GM12878 (cell line): ENCODE results near the gene OGDHL. TPM values are rescaled to one million over a fixed set of nuclear protein-coding genes. Genes with fewer than 3 reads are reported as not detected.

Experiments used
- ATAC-seq: fragments of 200-7000 bp; cut with Tn5 transposase; 3 replicates; pipeline ENCODE4 v1.9.1; 2020; ENCODE audit warnings: mild to moderate bottlenecking, moderate library complexity
- BruUV-seq: library from RNA; stranded (reverse); fragments of 400-500 nt; replicated peaks from 2 replicates; lab custom pipeline; 2021; lab: Mats Ljungman, UMichigan
- CTCF ChIA-PET: fragments of 300-600 bp; sonication (Branson Sonifier 250); formaldehyde crosslinking; extraction: SDS; loops from one replicate; lab custom pipeline; 2021; ENCODE audit warnings: inconsistent platforms; lab: Yijun Ruan, JAX
- POLR2A ChIA-PET: fragments of 350-600 bp; formaldehyde crosslinking; extraction: SDS; loops from one replicate; lab custom pipeline; 2021; ENCODE audit warnings: inconsistent platforms; lab: Charles Lee
- RAD21 ChIA-PET: fragments of 300-600 bp; sonication (Branson Sonifier 250); formaldehyde crosslinking; loops from one replicate; lab custom pipeline; 2023; ENCODE audit warnings: antibody characterized with exemption; ENCODE audit not compliant: unreplicated experiment; lab: Charles Lee
- SMC1A ChIA-PET: fragments of 300-600 bp; sonication (Branson Sonifier 250); formaldehyde crosslinking; loops from one replicate; lab custom pipeline; 2023; ENCODE audit not compliant: unreplicated experiment, uncharacterized antibody; lab: Charles Lee
- DNase-seq: peaks from one replicate; pipeline ENCODE4 v3.0.0-alpha.2; 2011; ENCODE audit warnings: low read depth, low spot score
- FAIRE-seq: peaks from 3 replicates; lab custom pipeline; 2011; peaks lifted over from hg19 to GRCh38; lab: Jason Lieb, UNC
- H2AFZ ChIP-seq: 2 replicates; pipeline ENCODE4 v1.6.0; 2011; ENCODE audit warnings: low read depth, low read length, control low read depth; ENCODE audit not compliant: control insufficient read depth
- H3K27ac ChIP-seq: 2 replicates; pipeline ENCODE4 v1.5.1; 2011; ENCODE audit warnings: control low read depth; ENCODE audit not compliant: control insufficient read depth, insufficient read depth
- H3K27me3 ChIP-seq, 2 experiments: replicated peaks in 1 of 2; 2 replicates each; pipeline versions ENCODE4 v1.6.0 to v1.6.1; 2011; ENCODE audit warnings: low read length in 1 of 2; ENCODE audit not compliant: control insufficient read depth in 2 of 2, insufficient read depth in 2 of 2
- H3K36me3 ChIP-seq, 2 experiments: 2 replicates each; pipeline ENCODE4 v1.5.1; 2011; ENCODE audit warnings: low read length in 1 of 2; ENCODE audit not compliant: control insufficient read depth in 2 of 2, insufficient read depth in 2 of 2
- H3K4me1 ChIP-seq: 2 replicates; pipeline ENCODE4 v1.6.1; 2011; ENCODE audit warnings: mild to moderate bottlenecking, low read length, moderate library complexity, mixed read lengths; ENCODE audit not compliant: control insufficient read depth, insufficient read depth
- H3K4me2 ChIP-seq: 2 replicates; pipeline ENCODE4 v1.6.0; 2011; ENCODE audit warnings: control low read depth; ENCODE audit not compliant: control insufficient read depth, insufficient read depth
- H3K4me3 ChIP-seq: fragments of 200-600 bp; sonication (generic); 2 replicates; pipeline ENCODE4 v1.5.1; 2016
- H3K79me2 ChIP-seq: 2 replicates; pipeline ENCODE4 v1.6.0; 2011; ENCODE audit warnings: low read length; ENCODE audit not compliant: control insufficient read depth, insufficient read depth
- H3K9ac ChIP-seq: 2 replicates; pipeline ENCODE4 v1.8.0; 2011; ENCODE audit warnings: low read length, control low read depth, mixed read lengths; ENCODE audit not compliant: control insufficient read depth, insufficient read depth
- H3K9me3 ChIP-seq: replicated peaks from 3 replicates; pipeline ENCODE4 v1.5.1; 2011; ENCODE audit warnings: mild to moderate bottlenecking, low read length; ENCODE audit not compliant: control insufficient read depth, insufficient read depth
- H4K20me1 ChIP-seq: 2 replicates; pipeline ENCODE4 v1.6.0; 2011; ENCODE audit not compliant: control insufficient read depth, insufficient read depth
- HDAC2 ChIP-seq: fragments of 200-600 bp; sonication (generic); IDR thresholded peaks from 2 replicates; pipeline ENCODE4 v1.6.1; 2017
- IKZF2 ChIP-seq, 2 experiments: fragments of 450-650 bp; IDR thresholded peaks; 2 replicates each; pipeline ENCODE4 v1.6.1; 2017; ENCODE audit warnings: mild to moderate bottlenecking in 2 of 2, moderate library complexity in 2 of 2
- MEF2B ChIP-seq: fragments of 450-650 bp; IDR thresholded peaks from 2 replicates; pipeline ENCODE4 v1.6.1; 2018; ENCODE audit warnings: mild to moderate bottlenecking, moderate library complexity; ENCODE audit not compliant: partially characterized antibody, poor library complexity, severe bottlenecking
- SMC3 ChIP-seq: IDR thresholded peaks from 2 replicates; pipeline ENCODE4 v1.6.1; 2011; ENCODE audit warnings: low read length, improper control_type of control experiment, borderline replicate concordance
- TBL1XR1 ChIP-seq: IDR thresholded peaks from 2 replicates; pipeline ENCODE4 v1.6.1; 2012; ENCODE audit warnings: low read depth, low read length, improper control_type of control experiment
- YBX1 ChIP-seq: fragments of 450-650 bp; IDR thresholded peaks from 2 replicates; pipeline ENCODE4 v1.6.1; 2016; ENCODE audit warnings: antibody characterized with exemption
- YY1 ChIP-seq: IDR thresholded peaks from 2 replicates; pipeline ENCODE4 v1.6.1; 2011; ENCODE audit warnings: low read depth, mild to moderate bottlenecking, low read length
- ZNF384 ChIP-seq: IDR thresholded peaks from 2 replicates; pipeline ENCODE4 v1.6.1; 2012; ENCODE audit warnings: low read depth, mild to moderate bottlenecking, low read length, improper control_type of control experiment, borderline replicate concordance
- WGBS: methylation state at CpG from one replicate; pipeline ENCODE4 v1.1.6; 2016; ENCODE audit warnings: low lambda C conversion rate; ENCODE audit not compliant: insufficient replicate concordance, insufficient coverage; ENCODE audit errors: missing lambda C conversion rate; 5-methylcytosine and 5-hydroxymethylcytosine counted together
- in situ Hi-C: fragments of 300-500 bp; cut with MboI; formaldehyde crosslinking; loops from 9 replicates; pipeline ENCODE4 v1.14.3; 2018; ENCODE audit warnings: mixed read lengths
- intact Hi-C: fragments of 100-400 bp; cut with micrococcal nuclease; formaldehyde crosslinking; loops from one replicate; pipeline ENCODE4 v1.14.2; 2022; ENCODE audit not compliant: unreplicated experiment
- polyA plus RNA-seq, 11 experiments: library from polyadenylated mRNA; depleted of rRNA in 4 of 11; unstranded in 6 of 11; stranded (reverse) in 5 of 11; fragments of >200 nt; fragmentation: Nextera tagmentation in 4 of 11; fragmentation: Illumina TruSeq in 1 of 11; extraction: Ambion mirVana in 4 of 11; extraction: Trizol in 1 of 11; gene quantifications; 1 replicate in 1 of 11; 2 replicates in 10 of 11; pipeline versions ENCODE4 v1.2.1 to v1.2.3, GENCODE V29; 2011 to 2016; ENCODE audit warnings: inconsistent platforms in 2 of 11, missing spikeins in 2 of 11, low read depth in 1 of 11
- total RNA-seq, 4 experiments: library from RNA; depleted of rRNA in 3 of 4; stranded (reverse); fragments of >200 nt in 3 of 4; fragmentation: Illumina TruSeq in 1 of 4; extraction: Trizol in 1 of 4; gene quantifications; 2 replicates each; pipeline versions ENCODE4 v1.2.1 to v1.2.3, GENCODE V29; 2013 to 2021
- TF ChIP-seq, protein P1 (sequence below): IDR thresholded peaks from 2 replicates; pipeline ENCODE4 v1.6.1; 2012; ENCODE audit warnings: low read depth, low read length, improper control_type of control experiment
- TF ChIP-seq, protein P2 (sequence below): fragments of 450-650 bp; IDR thresholded peaks from 2 replicates; pipeline ENCODE4 v1.6.1; 2017; ENCODE audit warnings: antibody characterized with exemption, mild to moderate bottlenecking, moderate library complexity

Gene OGDHL
- total and polyA plus RNA-seq, 10 of the 15 experiments (the other 5 are each of a cell fraction or from before 2014, with no cell fraction given) = 0.02 to 13.3 (median 0.34) TPM

DNA sequence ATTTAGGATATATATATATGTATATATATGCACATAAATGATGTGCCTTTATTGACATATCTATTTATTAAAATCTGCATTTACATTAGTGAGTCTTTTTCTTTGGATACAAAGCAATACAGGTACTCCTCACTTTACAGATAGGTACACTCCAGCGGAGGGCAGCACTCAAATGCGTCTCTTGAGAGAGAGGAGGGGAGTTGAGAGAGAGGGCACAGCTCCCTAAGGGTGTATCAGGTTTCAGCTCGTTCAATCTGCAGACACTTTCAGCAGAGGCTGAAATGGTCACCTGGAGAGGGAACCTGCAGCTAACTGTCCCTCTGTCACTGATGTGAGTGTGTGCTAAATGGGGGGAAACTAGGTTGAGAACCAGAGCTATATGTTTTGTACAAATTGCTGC is 61.1 kb downstream of the OGDHL start:
- ChIA-PET POLR2A (no interaction called here), SMC1A (no interaction called here), RAD21 (no interaction called here), CTCF (no interaction called here)
- no peaks in the 10 kb centered on the region for H3K79me2 ChIP-seq
- peaks cover 0 to 2% of the 10 kb centered on the region in 2 experiments; a peak in 3 of 4 replicates for H3K27me3 ChIP-seq
- no peak overlapping the region for H2AFZ ChIP-seq
- DNase-seq (no peak), ATAC-seq (no peak), FAIRE-seq (no peak)
- intact Hi-C loops (no loop called here), in situ Hi-C loops (no loop called here)
- H3K4me1 ChIP-seq = no peaks in the 10 kb centered on the region
- H3K4me2 ChIP-seq = no peak overlapping the region
- TF ChIP-seq IKZF2 (IDR thresholded peaks at IDR 0.05) (no peak), YBX1 (no peak), SMC3 (no peak), ZNF384 (no peak), YY1 (no peak), HDAC2 (no peak)
- TF ChIP-seq, protein P1, sequence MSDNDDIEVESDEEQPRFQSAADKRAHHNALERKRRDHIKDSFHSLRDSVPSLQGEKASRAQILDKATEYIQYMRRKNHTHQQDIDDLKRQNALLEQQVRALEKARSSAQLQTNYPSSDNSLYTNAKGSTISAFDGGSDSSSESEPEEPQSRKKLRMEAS = no peak
- H3K9ac ChIP-seq = no peak overlapping the region
- no peaks in the 10 kb centered on the region for H3K36me3 ChIP-seq
- no peak overlapping the region for H3K4me3 ChIP-seq
- WGBS = 24% methylated on average over 3 of the region's 3 CpGs
- no peak overlapping the region for H3K27ac ChIP-seq
- no TSS peak for BruUV-seq
- no peaks in the 10 kb centered on the region for H4K20me1 ChIP-seq
- no peaks in the 10 kb centered on the region for H3K9me3 ChIP-seq

DNA sequence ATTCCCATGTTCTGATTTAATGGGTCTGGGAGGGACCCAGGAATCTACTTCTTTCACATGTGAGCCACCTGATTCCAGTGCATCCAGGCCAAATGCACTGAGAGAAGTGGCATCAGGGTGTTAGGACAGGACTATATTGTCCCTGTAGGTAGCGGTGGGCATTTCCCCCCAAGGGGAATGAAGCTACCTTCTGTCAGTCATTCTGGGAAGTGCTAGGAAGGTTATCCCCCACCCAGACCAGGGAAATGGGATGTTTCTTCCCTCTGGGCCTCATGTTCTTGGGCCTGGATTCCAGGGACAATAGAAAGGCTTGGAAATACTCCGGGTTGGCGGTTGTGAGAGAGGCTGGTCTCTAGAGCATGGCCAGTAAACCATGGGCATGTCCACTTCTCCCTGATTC is 61.9 kb downstream of the OGDHL start:
- no peak for DNase-seq
- RAD21 ChIA-PET = no interaction called here
- in situ Hi-C loops = no loop called here

More for the DNA sequence above, 61.9 kb downstream of the OGDHL start:
- no peaks in the 10 kb centered on the region for H3K79me2 ChIP-seq
- no peaks in the 10 kb centered on the region for H3K36me3 ChIP-seq
- ChIA-PET SMC1A (no interaction called here), POLR2A (no interaction called here), CTCF (interaction anchor here (1.7 kb wide), 1 partner anchor 10 kb away, joined by 5 read pairs; no protein-coding TSS in a partner anchor)
- no peaks in the 10 kb centered on the region for H3K9me3 ChIP-seq
- intact Hi-C loops = no loop called here
- no peak overlapping the region for H3K27ac ChIP-seq
- no peak overlapping the region for H3K4me3 ChIP-seq
- no peaks in the 10 kb centered on the region for H4K20me1 ChIP-seq
- no peaks in the 10 kb centered on the region for H3K4me1 ChIP-seq
- ATAC-seq (no peak), FAIRE-seq (no peak)
- peaks cover 0 to 2% of the 10 kb centered on the region in 2 experiments; a peak in 3 of 4 replicates for H3K27me3 ChIP-seq
- TF ChIP-seq MEF2B = no peak
- TF ChIP-seq, protein P2, sequence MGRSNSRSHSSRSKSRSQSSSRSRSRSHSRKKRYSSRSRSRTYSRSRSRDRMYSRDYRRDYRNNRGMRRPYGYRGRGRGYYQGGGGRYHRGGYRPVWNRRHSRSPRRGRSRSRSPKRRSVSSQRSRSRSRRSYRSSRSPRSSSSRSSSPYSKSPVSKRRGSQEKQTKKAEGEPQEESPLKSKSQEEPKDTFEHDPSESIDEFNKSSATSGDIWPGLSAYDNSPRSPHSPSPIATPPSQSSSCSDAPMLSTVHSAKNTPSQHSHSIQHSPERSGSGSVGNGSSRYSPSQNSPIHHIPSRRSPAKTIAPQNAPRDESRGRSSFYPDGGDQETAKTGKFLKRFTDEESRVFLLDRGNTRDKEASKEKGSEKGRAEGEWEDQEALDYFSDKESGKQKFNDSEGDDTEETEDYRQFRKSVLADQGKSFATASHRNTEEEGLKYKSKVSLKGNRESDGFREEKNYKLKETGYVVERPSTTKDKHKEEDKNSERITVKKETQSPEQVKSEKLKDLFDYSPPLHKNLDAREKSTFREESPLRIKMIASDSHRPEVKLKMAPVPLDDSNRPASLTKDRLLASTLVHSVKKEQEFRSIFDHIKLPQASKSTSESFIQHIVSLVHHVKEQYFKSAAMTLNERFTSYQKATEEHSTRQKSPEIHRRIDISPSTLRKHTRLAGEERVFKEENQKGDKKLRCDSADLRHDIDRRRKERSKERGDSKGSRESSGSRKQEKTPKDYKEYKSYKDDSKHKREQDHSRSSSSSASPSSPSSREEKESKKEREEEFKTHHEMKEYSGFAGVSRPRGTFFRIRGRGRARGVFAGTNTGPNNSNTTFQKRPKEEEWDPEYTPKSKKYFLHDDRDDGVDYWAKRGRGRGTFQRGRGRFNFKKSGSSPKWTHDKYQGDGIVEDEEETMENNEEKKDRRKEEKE = no peak
- no peak for TF ChIP-seq TBL1XR1
- 17% methylated on average over 3 of the region's 3 CpGs for WGBS
- no peak overlapping the region for H2AFZ ChIP-seq
- no peak overlapping the region for H3K4me2 ChIP-seq
- no TSS peak for BruUV-seq
- no peak overlapping the region for H3K9ac ChIP-seq
